Thyroid gland (tissue), 4 donors: ENCODE results near the gene MSLN. TPM values are rescaled to one million over a fixed set of nuclear protein-coding genes. Genes with fewer than 3 reads are reported as not detected.

Experiments
- DNase-seq, 2 donors: peaks; one replicate each; pipeline ENCODE4 v3.0.0-alpha.2; 2019
- H3K27ac ChIP-seq, 3 donors: fragments of 200-600 bp; sonication (generic); 1 replicate in 2 of 3; 2 replicates in 1 of 3; pipeline ENCODE4 v1.5.1; 2016 to 2019; ENCODE audit warnings: mild to moderate bottlenecking in 1 of 3, moderate library complexity in 1 of 3
- H3K27me3 ChIP-seq: fragments of 200-600 bp; sonication (generic); one replicate; pipeline ENCODE4 v1.5.1; 2019
- H3K36me3 ChIP-seq, 2 donors: fragments of 200-600 bp; sonication (generic); one replicate each; pipeline ENCODE4 v1.5.1; 2016 to 2019
- H3K4me1 ChIP-seq, 2 donors: fragments of 200-600 bp; sonication (generic); one replicate each; pipeline ENCODE4 v1.5.1; 2017 to 2019
- H3K4me3 ChIP-seq, 3 donors: fragments of 200-600 bp; sonication (generic); replicated peaks in 1 of 3; 1 replicate in 2 of 3; 2 replicates in 1 of 3; pipeline ENCODE4 v1.5.1; 2016; ENCODE audit warnings: mild to moderate bottlenecking in 1 of 3
- H3K9me3 ChIP-seq: fragments of 200-600 bp; sonication (generic); one replicate; pipeline ENCODE4 v1.5.1; 2017
- POLR2A ChIP-seq, 2 donors: fragments of 450-650 bp; IDR thresholded peaks; one replicate each; pipeline ENCODE4 v1.6.1; 2017; ENCODE audit warnings: antibody characterized with exemption in 2 of 2, mild to moderate bottlenecking in 2 of 2, moderate library complexity in 1 of 2
- WGBS, 2 donors: methylation state at CpG; one replicate each; pipeline ENCODE4 v1.1.5; 2017; 5-methylcytosine and 5-hydroxymethylcytosine counted together
- intact Hi-C: fragments of 100-400 bp; cut with DNase I; formaldehyde crosslinking; loops from one replicate; pipeline ENCODE4 v1.15.1; 2023
- total RNA-seq, 4 donors: library from RNA; depleted of rRNA; stranded (reverse); fragments of >200 nt; gene quantifications; one replicate each; pipeline ENCODE4 v1.2.3, GENCODE V29; 2016
- TF ChIP-seq, protein P1 (sequence below), 6 experiments: fragments of 200-600 bp in 3 of 6; fragments of 450-650 bp in 3 of 6; sonication (generic) in 3 of 6; IDR thresholded peaks; one replicate each; pipeline ENCODE4 v1.5.1; 2016 to 2019; ENCODE audit warnings: antibody characterized with exemption in 6 of 6, mild to moderate bottlenecking in 2 of 6, inconsistent platforms in 1 of 6, moderate library complexity in 1 of 6

MSLN gene
- total RNA-seq, 4 donors from 2014 or later, result not detected

DNA sequence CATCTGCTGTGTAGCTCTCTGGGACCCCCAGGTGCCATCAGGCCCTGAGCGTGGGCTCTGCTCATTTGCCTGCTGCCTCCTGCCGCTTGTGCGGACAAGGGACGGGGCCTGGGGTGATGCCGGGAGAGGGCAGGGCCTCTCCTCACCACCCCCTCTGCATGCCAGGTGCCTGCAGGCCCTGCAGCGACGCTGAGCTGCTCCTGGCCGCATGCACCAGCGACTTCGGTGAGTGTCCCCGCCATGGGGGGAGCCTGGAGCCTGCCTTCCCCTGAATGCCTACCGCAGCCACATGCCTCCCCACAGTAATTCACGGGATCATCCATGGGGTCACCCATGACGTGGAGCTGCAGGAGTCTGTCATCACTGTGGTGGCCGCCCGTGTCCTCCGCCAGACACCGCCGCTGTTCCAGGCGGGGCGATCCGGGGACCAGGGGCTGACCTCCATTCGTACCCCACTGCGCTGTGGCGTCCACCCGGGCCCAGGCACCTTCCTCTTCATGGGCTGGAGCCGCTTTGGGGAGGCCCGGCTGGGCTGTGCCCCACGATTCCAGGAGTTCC is 43.7 kb upstream of the MSLN start:
- H3K4me1 ChIP-seq, result peaks cover 28 to 51% of the 10 kb centered on the region in 2 donors
- TF ChIP-seq, protein P1, sequence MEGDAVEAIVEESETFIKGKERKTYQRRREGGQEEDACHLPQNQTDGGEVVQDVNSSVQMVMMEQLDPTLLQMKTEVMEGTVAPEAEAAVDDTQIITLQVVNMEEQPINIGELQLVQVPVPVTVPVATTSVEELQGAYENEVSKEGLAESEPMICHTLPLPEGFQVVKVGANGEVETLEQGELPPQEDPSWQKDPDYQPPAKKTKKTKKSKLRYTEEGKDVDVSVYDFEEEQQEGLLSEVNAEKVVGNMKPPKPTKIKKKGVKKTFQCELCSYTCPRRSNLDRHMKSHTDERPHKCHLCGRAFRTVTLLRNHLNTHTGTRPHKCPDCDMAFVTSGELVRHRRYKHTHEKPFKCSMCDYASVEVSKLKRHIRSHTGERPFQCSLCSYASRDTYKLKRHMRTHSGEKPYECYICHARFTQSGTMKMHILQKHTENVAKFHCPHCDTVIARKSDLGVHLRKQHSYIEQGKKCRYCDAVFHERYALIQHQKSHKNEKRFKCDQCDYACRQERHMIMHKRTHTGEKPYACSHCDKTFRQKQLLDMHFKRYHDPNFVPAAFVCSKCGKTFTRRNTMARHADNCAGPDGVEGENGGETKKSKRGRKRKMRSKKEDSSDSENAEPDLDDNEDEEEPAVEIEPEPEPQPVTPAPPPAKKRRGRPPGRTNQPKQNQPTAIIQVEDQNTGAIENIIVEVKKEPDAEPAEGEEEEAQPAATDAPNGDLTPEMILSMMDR (IDR thresholded peaks at IDR 0.05), result no peak
- TF ChIP-seq POLR2A (IDR thresholded peaks at IDR 0.05), result no peak
- no peak overlapping the region for H3K4me3 ChIP-seq
- intact Hi-C loops, result loop anchor here (10.0 kb wide), 1 partner anchor 338 kb away; no protein-coding TSS in a partner anchor
- no peaks in the 10 kb centered on the region for H3K27me3 ChIP-seq
- H3K9me3 ChIP-seq, result no peaks in the 10 kb centered on the region
- H3K27ac ChIP-seq, result no peak overlapping the region
- no peaks in the 10 kb centered on the region for H3K36me3 ChIP-seq
- WGBS, 2 donors, result 89 to 93% methylated on average over 17 to 22 of the region's 29 CpGs
- no peak for DNase-seq

GRCh38 chr16:717450-718245 is 42.9 kb upstream of the MSLN start:
- H3K4me3 ChIP-seq, result no peak overlapping the region
- H3K4me1 ChIP-seq, result peaks cover 29 to 54% of the 10 kb centered on the region in 2 donors
- H3K9me3 ChIP-seq, result no peaks in the 10 kb centered on the region
- no peak overlapping the region for H3K27ac ChIP-seq
- WGBS, 2 donors, result 77% methylated on average over 27 to 28 of the region's 32 CpGs
- no peaks in the 10 kb centered on the region for H3K27me3 ChIP-seq
- no peak for DNase-seq
- TF ChIP-seq POLR2A (IDR thresholded peaks at IDR 0.05), result no peak
- TF ChIP-seq, protein P1 (IDR thresholded peaks at IDR 0.05), result no peak
- no peaks in the 10 kb centered on the region for H3K36me3 ChIP-seq
- intact Hi-C loops, result loop anchor here (10.0 kb wide), 1 partner anchor 337 kb away; no protein-coding TSS in a partner anchor

GRCh38 chr16:718389-718788 is 42.1 kb upstream of the MSLN start:
- no peak for DNase-seq
- H3K4me1 ChIP-seq, result peaks cover 29 to 54% of the 10 kb centered on the region in 2 donors

GRCh38 chr16:718922-719321 is 41.6 kb upstream of the MSLN start:
- intact Hi-C loops, result loop anchor here (10.0 kb wide), 1 partner anchor 336 kb away; no protein-coding TSS in a partner anchor
- Histone ChIP-seq H3K9me3 (no peaks in the 10 kb centered on the region), H3K4me3 (no peak overlapping the region), H3K36me3 (no peaks in the 10 kb centered on the region), H3K4me1 (peaks cover 29 to 54% of the 10 kb centered on the region in 2 donors), H3K27ac (no peak overlapping the region), H3K27me3 (no peaks in the 10 kb centered on the region)
- TF ChIP-seq, protein P1 (IDR thresholded peaks at IDR 0.05), result no peak
- no peak for TF ChIP-seq POLR2A (IDR thresholded peaks at IDR 0.05)
- 51 to 59% methylated on average over 6 of the region's 6 CpGs for WGBS, 2 donors
- DNase-seq, result no peak

More at GRCh38 chr16:718389-718788, 42.1 kb upstream of the MSLN start:
- intact Hi-C loops, result loop anchor here (10.0 kb wide), 1 partner anchor 336 kb away; no protein-coding TSS in a partner anchor
- Histone ChIP-seq H3K4me3 (no peak overlapping the region), H3K27ac (no peak overlapping the region), H3K36me3 (no peaks in the 10 kb centered on the region), H3K27me3 (no peaks in the 10 kb centered on the region), H3K9me3 (no peaks in the 10 kb centered on the region)
- TF ChIP-seq POLR2A (IDR thresholded peaks at IDR 0.05), result no peak
- TF ChIP-seq, protein P1 (IDR thresholded peaks at IDR 0.05), result no peak
- 89 to 100% methylated on average over 1 to 8 of the region's 9 CpGs for WGBS, 2 donors
